Activated CD8-positive, alpha-beta memory T cell treated with anti-CD3 and anti-CD28 coated beads, Interleukin-2, amount 50 U/mL, for 4 hours (primary cell): ENCODE results near the gene ZDHHC14.
"Not testable (repeated sequence)": the region's sequence is repeated elsewhere in the genome, so short reads cannot be mapped to it uniquely, and the experiment has no call there.

Experiments
- DNase-seq: peaks from one replicate; pipeline ENCODE4 v3.0.0-alpha.2; 2020

ZDHHC14 gene

GRCh38 chr6:157558487-157559200 lies 177.7 kb downstream of the ZDHHC14 start:
- no peak for DNase-seq

- no peak for DNase-seq
Observed at GRCh38 chr6:157559201-157559756, 178.3 kb downstream of the ZDHHC14 start.

DNA sequence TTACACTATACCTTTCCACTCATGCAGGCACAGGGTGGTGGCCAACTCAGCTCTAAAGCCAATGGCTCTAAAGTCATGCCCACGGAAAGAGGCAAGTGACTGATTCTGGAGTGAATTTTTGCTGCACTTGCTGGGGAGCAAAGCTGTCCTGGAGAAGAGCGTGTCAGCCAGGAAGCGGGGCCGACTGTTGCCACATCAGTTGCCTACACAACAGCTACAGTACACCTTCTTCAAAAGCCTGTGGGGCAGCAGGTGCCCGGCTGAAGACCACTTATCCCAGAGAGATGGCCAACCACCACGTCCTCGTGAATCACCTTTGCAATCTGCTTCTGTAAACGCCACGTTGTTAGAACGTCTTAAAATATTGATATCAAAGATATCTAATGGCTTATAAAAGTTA lies 179.1 kb downstream of the ZDHHC14 start:
- DNase-seq, result not testable (repeated sequence)

GRCh38 chr6:157560691-157561413 lies 179.9 kb downstream of the ZDHHC14 start:
- no peak for DNase-seq

- DNase-seq, result no peak
Observed at GRCh38 chr6:157561414-157561790, 180.4 kb downstream of the ZDHHC14 start.

DNA sequence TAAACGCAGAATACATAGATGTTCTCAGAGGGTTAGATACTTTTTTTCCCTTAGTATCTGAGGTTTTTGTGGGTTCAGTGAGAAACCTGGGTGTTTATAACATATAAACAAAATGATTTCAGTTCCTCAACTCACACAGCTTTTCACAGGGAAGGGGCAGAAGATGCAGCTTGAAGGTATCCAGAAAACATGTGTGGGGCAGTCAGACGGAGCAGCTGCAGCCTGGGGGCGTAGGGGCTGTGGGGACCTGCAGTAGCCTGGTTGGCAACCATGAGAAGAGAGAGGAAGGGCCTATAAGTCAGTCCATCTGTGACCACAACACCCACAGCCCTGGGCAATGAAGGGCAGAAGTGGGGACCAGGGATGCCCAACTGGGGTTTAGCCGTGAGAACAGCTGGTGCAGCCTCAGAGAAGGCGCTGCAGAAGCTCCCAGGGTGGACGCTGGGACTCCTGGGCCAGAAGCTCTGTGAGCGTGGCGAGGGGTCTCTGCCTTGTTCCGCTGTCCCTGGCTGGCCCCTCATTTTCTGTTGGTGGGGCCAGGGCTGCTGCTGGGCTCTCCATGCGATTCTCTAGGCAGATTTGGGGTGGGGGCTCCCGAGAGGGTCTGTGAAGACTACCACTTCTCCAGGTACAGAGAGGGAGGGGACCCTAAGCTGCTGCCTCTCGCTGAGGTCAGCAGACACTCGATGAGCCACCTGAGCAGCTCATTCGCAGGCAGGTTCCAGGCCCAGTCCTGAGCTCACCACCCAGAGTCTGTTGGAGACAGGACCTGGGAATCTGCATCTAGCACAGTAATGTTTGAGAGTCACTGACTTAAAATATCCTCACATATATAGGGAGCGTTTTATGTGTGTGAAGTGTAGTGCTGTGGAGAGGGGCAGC lies 181.2 kb downstream of the ZDHHC14 start:
- no peak for DNase-seq

DNA sequence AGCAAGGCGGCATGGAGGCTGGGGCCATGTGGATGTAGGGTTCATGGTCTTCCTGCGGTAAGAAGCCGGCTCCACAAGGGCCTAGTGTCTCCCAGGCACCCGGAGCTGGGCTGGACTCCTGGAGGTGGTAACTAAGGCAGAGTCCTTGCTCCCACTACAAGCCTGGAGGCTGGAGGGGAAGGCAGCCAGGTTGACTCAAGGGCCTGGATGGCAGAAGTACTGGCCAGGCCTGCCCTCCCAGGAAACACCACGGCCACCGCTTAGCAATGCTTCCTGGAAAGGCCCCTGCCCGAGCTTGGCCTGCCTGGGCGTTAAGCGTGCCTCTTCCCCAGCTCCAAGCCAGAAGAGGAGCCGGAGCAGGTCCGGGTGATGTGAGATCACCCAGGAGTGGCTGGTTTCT lies 182.0 kb downstream of the ZDHHC14 start:
- no peak for DNase-seq

GRCh38 chr6:157563611-157564284 lies 182.8 kb downstream of the ZDHHC14 start:
- no peak for DNase-seq

GRCh38 chr6:157568702-157569101 lies 187.7 kb downstream of the ZDHHC14 start:
- no peak for DNase-seq

GRCh38 chr6:157569543-157569942 lies 188.6 kb downstream of the ZDHHC14 start:
- DNase-seq, result no peak

DNA sequence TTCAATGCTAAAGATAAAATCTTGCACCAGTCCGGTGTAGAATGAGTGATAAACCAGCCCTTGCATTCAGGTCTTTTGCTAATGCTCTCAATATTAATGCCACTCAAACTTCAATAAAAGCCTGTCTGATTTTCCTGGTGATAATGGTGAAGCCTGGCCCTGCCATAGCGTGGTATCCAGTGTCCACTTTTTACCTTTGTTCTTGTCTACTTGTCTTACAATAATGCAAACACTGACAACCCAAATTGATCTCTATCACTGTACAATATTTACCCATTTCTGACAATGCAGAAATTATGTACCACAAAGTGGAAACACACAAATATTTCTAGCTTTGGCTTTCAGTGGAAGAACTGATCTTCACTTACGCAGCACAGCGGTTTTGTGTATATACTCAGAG lies 189.1 kb downstream of the ZDHHC14 start:
- DNase-seq, result no peak

DNA sequence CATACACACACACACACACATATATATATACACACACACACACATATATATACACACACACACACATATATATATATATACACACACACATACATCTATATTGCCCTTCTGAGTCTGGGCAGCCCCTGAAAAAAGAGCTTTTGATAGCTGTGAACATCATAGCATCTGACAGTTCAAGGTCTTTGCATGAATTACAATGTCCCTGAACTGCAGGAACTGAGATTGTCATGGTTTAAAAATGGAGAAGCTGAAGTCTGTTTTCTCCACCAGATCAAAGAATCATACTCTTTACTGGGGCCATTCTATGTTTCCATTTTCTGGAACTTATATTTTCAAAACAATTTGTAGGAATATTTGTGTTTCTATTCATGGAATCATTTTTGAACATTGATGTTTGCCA lies 189.8 kb downstream of the ZDHHC14 start:
- no peak for DNase-seq

GRCh38 chr6:157571269-157571668 lies 190.3 kb downstream of the ZDHHC14 start:
- no peak for DNase-seq

DNA sequence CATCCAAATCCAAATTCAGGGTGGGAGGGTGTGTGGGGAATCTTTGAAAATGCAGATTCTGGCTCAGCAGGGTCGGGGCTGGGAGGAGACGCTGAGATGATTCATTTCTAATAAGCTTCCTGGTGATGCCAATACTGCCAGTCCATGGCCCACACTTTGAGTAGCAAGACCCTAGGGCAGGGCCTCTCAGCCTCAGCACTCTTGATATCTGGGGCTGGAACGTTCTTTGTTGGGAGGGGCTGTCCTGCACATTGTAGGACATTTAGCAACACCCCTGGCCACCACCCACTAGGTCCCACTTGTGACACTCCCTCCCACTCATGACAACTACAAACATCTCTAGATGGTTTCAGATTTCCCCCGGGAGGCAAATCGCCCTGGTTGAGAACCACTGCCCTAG lies 191.0 kb downstream of the ZDHHC14 start:
- DNase-seq, result no peak

- no peak for DNase-seq
Observed at GRCh38 chr6:157574851-157575424, 193.9 kb downstream of the ZDHHC14 start.

DNA sequence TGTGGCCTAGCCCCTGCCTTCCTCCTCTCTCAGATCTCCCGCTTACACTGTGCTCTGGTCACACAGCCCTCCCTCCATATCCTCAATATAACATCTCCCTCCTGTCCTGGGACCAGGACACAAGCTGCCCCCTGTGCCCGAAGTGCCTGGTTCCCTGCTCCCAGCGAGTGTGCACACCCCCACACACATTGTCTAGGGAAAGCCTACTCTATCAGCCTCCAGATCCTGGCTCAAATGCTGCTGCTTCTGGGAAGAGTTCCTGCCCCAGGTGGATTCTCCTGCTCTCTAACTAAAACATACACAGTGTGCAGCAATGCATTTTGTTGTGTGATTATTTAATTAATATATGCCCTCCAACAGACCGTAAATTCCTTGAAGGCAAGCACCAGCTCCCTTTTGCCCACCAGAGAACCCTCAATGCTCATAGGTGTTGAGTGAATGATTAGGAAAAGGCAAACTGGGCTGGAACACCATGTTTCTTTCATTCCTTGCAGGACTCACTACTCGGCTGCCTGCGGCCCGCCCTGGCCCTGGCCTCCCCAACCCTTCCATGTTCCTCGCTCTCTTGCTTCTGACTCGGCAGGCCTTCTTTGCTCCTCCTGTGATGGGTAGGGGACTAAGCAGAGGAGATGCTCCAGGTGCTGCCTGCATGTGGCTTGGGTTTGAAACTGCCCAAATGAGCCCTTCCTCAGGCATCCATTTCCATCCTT lies 194.6 kb downstream of the ZDHHC14 start:
- no peak for DNase-seq

DNA sequence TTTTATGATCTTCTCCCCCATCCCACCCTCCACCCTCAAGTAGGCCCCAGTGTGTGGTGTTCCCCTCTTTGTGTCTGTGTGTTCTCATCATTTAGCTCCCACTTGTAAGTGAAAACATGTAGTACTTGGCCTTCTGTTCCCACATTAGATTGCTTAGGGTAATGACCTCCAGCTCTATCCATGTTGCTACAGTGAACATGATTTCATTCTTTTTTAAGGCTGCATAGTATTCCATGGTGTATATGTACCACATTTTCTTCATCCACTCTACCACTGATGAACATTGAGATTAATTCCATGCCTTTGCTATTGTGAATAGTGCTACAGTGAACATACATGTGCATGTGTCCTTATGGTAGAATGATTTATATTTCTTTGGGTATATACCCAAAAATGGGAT lies 196.0 kb downstream of the ZDHHC14 start:
- not testable (repeated sequence) for DNase-seq

DNA sequence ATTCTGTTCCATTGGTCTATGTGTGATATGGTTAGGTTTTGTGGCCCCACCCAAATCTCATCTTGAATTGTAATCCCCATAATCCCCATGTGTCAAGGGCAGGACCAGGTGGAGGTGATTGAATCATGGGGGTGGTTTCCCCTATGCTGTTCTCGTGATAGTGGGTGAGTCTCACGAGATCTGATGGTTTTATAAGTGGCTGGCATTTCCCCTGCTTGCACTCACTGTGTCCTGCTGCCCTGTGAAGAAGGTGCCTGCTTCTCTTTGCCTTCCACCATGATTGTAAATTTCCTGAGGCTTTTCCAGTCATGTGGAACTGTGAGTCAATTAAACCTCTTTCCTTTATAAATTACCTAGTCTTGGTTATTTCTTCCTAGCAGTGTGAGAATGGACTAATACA lies 197.5 kb downstream of the ZDHHC14 start:
- DNase-seq, result not testable (repeated sequence)

GRCh38 chr6:157579467-157580031 lies 198.6 kb downstream of the ZDHHC14 start:
- no peak for DNase-seq

DNA sequence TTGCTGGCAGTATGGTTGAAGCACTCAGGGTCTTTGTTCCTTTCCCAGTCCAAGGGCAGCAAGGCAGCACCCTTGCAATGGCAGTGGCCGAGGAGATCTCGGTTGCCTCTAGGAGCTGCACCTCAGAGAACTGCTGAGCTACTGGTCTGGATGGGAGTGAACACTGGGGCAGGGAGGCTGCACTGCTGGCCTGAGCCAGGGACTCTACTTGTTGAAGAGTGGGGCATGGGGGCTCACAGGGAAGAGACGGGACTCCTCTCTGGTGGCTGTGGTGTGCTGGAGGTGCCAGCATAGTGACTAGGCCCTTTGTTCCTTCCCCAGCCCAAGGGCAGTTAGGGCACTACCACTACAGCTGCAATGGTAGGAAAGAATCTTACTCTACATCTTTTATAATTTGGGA lies 203.0 kb downstream of the ZDHHC14 start:
- DNase-seq, result no peak
